DOHH2 (cell line): Measurements from ENCODE around the gene NAGS.
"Not testable (repeated sequence)": the region's sequence is repeated elsewhere in the genome, so short reads cannot be mapped to it uniquely, and the experiment has no call there.

ENCODE experiments used
- H3F3A ChIP-seq: fragments of 200-600 bp; sonication (generic), shearing (Covaris generic); 2 replicates; pipeline ENCODE4 v1.6.0; 2016; ENCODE audit warnings: antibody characterized with exemption, mild to moderate bottlenecking; ENCODE audit not compliant: control insufficient read depth, insufficient read depth
- H3K27ac ChIP-seq: fragments of 200-600 bp; sonication (generic); 2 replicates; pipeline ENCODE4 v1.5.1; 2014; ENCODE audit warnings: low read depth, mild to moderate bottlenecking, low read length, moderate library complexity
- H3K27me3 ChIP-seq: fragments of 200-600 bp; sonication (generic); 2 replicates; pipeline ENCODE4 v1.6.1; 2014; ENCODE audit warnings: mild to moderate bottlenecking, low read length, mixed read lengths; ENCODE audit not compliant: control insufficient read depth
- H3K36me3 ChIP-seq: fragments of 200-600 bp; sonication (generic); 2 replicates; pipeline ENCODE4 v1.6.1; 2014; ENCODE audit warnings: mild to moderate bottlenecking, low read length, moderate library complexity, mixed read lengths; ENCODE audit not compliant: control insufficient read depth
- H3K4me1 ChIP-seq: fragments of 200-600 bp; sonication (generic); 2 replicates; pipeline ENCODE4 v1.6.1; 2014; ENCODE audit warnings: mild to moderate bottlenecking, low read length, mixed read lengths; ENCODE audit not compliant: control insufficient read depth
- H3K4me2 ChIP-seq: fragments of 200-600 bp; sonication (generic); 2 replicates; pipeline ENCODE4 v1.6.0; 2014; ENCODE audit warnings: mild to moderate bottlenecking, low read length, moderate library complexity
- H3K4me3 ChIP-seq: fragments of 200-600 bp; sonication (generic); 2 replicates; pipeline ENCODE4 v1.5.1; 2014; ENCODE audit warnings: mild to moderate bottlenecking, low read length, mixed read lengths
- H3K79me2 ChIP-seq: fragments of 200-600 bp; sonication (generic); 2 replicates; pipeline ENCODE4 v1.6.1; 2014; ENCODE audit warnings: mild to moderate bottlenecking, low read length, mixed read lengths; ENCODE audit not compliant: control insufficient read depth
- H3K9me2 ChIP-seq: fragments of 200-600 bp; sonication (generic); replicated peaks from 2 replicates; pipeline ENCODE4 v1.6.1; 2014; ENCODE audit warnings: mild to moderate bottlenecking, low read length, mixed read lengths; ENCODE audit not compliant: control insufficient read depth
- H3K9me3 ChIP-seq: fragments of 200-600 bp; sonication (generic); 2 replicates; pipeline ENCODE4 v1.6.1; 2014; ENCODE audit warnings: antibody characterized with exemption, low read length, mixed read lengths; ENCODE audit not compliant: control insufficient read depth, insufficient read depth
- H4K20me1 ChIP-seq: fragments of 200-600 bp; sonication (generic); 2 replicates; pipeline ENCODE4 v1.6.0; 2014; ENCODE audit warnings: low read depth, mild to moderate bottlenecking, antibody characterized with exemption, low read length, moderate library complexity; ENCODE audit not compliant: control insufficient read depth, insufficient read depth
- EZH2phosphoT487 ChIP-seq: fragments of 200-600 bp; sonication (generic); IDR thresholded peaks from 2 replicates; pipeline ENCODE4 v1.6.1; 2017; ENCODE audit warnings: borderline replicate concordance, mild to moderate bottlenecking, antibody characterized with exemption, low read length, moderate library complexity, mixed read lengths
- TF ChIP-seq, protein P1 (sequence below): fragments of 200-600 bp; sonication (generic); IDR thresholded peaks from one replicate; pipeline ENCODE4 v1.5.1; 2014; ENCODE audit warnings: antibody characterized with exemption, mild to moderate bottlenecking, low read depth, low read length; ENCODE audit not compliant: poor library complexity, severe bottlenecking

NAGS gene, protein sequence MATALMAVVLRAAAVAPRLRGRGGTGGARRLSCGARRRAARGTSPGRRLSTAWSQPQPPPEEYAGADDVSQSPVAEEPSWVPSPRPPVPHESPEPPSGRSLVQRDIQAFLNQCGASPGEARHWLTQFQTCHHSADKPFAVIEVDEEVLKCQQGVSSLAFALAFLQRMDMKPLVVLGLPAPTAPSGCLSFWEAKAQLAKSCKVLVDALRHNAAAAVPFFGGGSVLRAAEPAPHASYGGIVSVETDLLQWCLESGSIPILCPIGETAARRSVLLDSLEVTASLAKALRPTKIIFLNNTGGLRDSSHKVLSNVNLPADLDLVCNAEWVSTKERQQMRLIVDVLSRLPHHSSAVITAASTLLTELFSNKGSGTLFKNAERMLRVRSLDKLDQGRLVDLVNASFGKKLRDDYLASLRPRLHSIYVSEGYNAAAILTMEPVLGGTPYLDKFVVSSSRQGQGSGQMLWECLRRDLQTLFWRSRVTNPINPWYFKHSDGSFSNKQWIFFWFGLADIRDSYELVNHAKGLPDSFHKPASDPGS

DNA sequence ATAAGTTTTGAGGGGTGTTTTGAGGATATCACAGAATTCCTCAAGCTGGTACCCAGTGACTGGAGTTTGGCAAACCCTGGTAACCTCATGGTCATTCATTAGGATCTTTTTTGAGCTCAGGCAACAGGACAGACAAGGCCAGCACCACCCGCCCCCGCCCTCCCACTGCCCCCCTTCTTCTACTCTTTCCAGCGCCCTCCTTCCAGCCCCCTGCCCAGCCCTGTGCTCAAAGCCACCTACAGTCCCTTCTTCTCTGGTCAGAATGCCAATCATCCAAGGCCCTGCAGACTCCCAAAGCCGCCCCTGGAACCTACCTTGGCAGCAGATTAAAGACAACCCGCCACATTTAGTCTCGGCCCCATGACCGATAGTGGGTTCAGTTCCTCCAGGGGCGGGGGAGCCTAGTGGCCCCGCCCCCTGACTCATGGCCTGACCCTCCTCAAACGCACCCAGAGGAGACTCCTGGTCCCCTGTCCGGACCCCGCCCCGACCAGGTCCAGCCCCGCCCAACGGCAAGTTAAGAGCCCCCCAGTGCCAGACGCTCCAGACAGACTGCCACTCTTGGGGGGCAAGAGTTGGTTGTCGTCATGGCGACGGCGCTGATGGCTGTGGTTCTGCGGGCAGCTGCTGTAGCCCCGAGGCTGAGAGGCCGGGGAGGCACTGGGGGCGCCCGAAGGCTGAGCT, at the start of gene NAGS:
TSS of gene NAGS (plus strand) at position 546 of the 684 bp plus-strand sequence. CDS start at position 588, 42 bp downstream.
- Histone ChIP-seq H3K4me2 (no peak within 1 kb of the TSS), H3K27me3 (peaks cover 38% of the 10 kb centered on the region), H3K79me2 (no peaks in the 10 kb centered on the region), H3K4me1 (peaks cover 26% of the 10 kb centered on the region), H3K9me2 (no peaks in the 10 kb centered on the region), H3K27ac (no peak within 1 kb of the TSS), H4K20me1 (no peaks in the 10 kb centered on the region), H3K36me3 (no peaks in the 10 kb centered on the region), H3K4me3 (no peak within 1 kb of the TSS), H3K9me3 (no peaks in the 10 kb centered on the region), H3F3A (no peaks in the 10 kb centered on the region)
- TF ChIP-seq, protein P1, sequence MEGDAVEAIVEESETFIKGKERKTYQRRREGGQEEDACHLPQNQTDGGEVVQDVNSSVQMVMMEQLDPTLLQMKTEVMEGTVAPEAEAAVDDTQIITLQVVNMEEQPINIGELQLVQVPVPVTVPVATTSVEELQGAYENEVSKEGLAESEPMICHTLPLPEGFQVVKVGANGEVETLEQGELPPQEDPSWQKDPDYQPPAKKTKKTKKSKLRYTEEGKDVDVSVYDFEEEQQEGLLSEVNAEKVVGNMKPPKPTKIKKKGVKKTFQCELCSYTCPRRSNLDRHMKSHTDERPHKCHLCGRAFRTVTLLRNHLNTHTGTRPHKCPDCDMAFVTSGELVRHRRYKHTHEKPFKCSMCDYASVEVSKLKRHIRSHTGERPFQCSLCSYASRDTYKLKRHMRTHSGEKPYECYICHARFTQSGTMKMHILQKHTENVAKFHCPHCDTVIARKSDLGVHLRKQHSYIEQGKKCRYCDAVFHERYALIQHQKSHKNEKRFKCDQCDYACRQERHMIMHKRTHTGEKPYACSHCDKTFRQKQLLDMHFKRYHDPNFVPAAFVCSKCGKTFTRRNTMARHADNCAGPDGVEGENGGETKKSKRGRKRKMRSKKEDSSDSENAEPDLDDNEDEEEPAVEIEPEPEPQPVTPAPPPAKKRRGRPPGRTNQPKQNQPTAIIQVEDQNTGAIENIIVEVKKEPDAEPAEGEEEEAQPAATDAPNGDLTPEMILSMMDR: no peak
- no peak for TF ChIP-seq EZH2phosphoT487

DNA sequence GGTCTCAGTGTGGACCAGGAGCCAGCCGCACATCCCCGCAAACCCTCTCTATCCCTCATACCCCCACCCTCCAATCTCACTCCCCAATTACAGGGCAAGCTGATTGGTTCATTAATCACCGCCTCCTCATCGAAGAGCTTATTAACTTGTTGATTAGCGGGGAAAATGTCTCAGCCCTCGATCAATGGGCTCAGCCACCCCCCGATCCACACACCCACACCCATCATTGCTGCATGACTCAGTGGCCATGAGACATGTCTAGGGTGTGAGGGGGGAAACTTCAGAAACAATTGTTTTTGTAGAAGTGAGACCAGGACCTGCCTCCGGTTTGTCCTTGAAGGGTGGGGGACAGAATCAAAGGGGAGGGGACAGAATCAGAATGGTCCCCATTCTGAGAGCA, 48.2 kb upstream of the NAGS start:
- H3K27me3 ChIP-seq: no peaks in the 10 kb centered on the region
- H3K4me2 ChIP-seq: no peak overlapping the region

DNA sequence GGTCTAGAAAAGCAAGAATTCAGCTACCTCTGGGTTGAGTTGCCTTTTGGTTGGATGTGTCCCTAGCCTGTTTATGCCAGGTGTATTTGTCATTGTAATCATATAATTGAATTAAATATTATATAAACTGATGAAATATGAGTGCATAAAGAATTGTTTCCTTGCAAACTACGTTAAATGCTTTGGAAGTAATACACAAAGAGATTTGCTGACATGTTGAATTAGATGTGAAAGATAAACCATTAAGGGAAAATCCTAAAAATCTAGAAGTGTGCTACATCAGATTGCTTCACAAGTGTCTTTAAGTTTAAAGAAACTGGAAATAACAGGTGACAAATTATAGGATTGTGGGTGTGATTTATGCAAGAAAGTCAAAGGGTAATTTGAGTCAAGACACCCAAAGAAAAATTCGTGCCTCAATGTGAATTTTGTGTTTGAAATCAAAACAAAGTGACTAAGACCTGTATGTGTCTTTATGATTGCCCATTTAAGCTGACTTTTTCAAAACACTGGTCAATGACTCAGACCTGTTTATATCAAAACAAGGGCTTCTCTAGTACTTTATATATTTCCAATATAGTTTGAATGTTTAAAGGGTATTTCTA, 45.6 kb upstream of the NAGS start:
- no peaks in the 10 kb centered on the region for H3K9me3 ChIP-seq
- no peaks in the 10 kb centered on the region for H4K20me1 ChIP-seq
- no peaks in the 10 kb centered on the region for H3K36me3 ChIP-seq
- H3K4me3 ChIP-seq: no peak overlapping the region
- TF ChIP-seq, protein P1: no peak
- TF ChIP-seq EZH2phosphoT487: no peak
- no peaks in the 10 kb centered on the region for H3K9me2 ChIP-seq
- peaks cover 12% of the 10 kb centered on the region; the same call in 1 of the 2 replicates for H3K27me3 ChIP-seq
- no peaks in the 10 kb centered on the region for H3K79me2 ChIP-seq
- no peaks in the 10 kb centered on the region for H3K4me1 ChIP-seq
- H3K27ac ChIP-seq: no peak overlapping the region
- H3K4me2 ChIP-seq: no peak overlapping the region
- no peaks in the 10 kb centered on the region for H3F3A ChIP-seq

More for the DNA sequence above, 48.2 kb upstream of the NAGS start:
- H4K20me1 ChIP-seq: no peaks in the 10 kb centered on the region
- no peaks in the 10 kb centered on the region for H3K79me2 ChIP-seq
- TF ChIP-seq EZH2phosphoT487: no peak
- TF ChIP-seq, protein P1: no peak
- H3K36me3 ChIP-seq: no peaks in the 10 kb centered on the region
- no peaks in the 10 kb centered on the region for H3F3A ChIP-seq
- H3K9me3 ChIP-seq: no peaks in the 10 kb centered on the region
- no peaks in the 10 kb centered on the region for H3K4me1 ChIP-seq
- H3K27ac ChIP-seq: no peak overlapping the region
- H3K4me3 ChIP-seq: no peak overlapping the region
- no peaks in the 10 kb centered on the region for H3K9me2 ChIP-seq

DNA sequence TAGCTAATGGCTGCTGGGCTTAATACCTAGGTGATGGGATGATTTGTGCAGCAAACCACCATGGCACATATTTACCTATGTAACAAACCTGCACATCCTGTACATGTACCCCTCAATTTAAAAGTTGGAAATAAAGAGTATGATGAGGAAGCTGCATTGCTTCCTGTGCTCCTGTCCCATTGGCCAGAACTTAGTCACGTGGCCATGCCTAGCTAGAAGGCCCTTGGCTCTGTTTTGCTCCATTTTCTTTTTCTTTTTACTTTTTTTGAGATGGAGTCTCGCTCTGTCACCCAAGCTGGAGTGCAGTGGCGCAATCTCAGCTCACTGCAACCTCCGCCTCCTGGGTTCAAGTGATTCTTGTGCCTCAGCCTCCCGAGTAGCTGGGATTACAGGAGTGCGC, 43.1 kb upstream of the NAGS start:
- not testable (repeated sequence) for H3K4me2 ChIP-seq, H3K9me2 ChIP-seq, H3F3A ChIP-seq, H3K4me3 ChIP-seq, H3K9me3 ChIP-seq, H3K27ac ChIP-seq, H3K79me2 ChIP-seq, H4K20me1 ChIP-seq, H3K36me3 ChIP-seq, H3K4me1 ChIP-seq
- H3K27me3 ChIP-seq: peaks cover 12% of the 10 kb centered on the region; the same call in 1 of the 2 replicates
